Limb (tissue), 2 donors: Measurements from ENCODE around the gene EMID1.
A peak's percentile ranks its signal among the peaks of the same experiment; 100 is the strongest.

Source experiments
- DNase-seq, 2 donors: peaks; one replicate each; pipeline ENCODE4 v3.0.0-alpha.2; 2016; ENCODE audit errors: extremely low spot score in 2 of 2

Gene EMID1

GRCh38 chr22:29205594-29206371 lies at the start of gene EMID1:
EMID1 (plus strand) TSS chr22:29205896; CDS start chr22:29206039, 143 bp downstream.
- peak in 1 of 2 donors; percentile 65 for DNase-seq

DNA sequence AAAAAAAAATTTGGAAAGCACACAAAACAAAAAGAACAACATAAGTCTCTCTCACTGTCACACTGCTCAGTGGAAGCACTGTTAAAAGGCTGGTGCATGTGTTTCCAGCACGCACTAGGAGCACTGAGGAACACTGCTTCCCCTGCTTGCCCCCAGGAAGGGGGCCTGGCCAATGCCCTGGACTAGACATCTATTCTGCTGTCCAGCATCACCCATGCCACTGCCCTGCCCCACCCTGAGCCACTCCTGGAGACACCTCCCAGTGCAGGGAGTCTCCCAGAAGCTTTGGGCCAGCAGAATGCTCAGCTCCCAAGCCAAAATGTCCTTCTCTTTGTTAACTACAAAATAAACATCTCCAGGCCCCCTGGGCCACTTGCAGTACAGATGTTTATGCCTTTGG lies 49.7 kb upstream of the EMID1 start:
- DNase-seq: no peak

DNA sequence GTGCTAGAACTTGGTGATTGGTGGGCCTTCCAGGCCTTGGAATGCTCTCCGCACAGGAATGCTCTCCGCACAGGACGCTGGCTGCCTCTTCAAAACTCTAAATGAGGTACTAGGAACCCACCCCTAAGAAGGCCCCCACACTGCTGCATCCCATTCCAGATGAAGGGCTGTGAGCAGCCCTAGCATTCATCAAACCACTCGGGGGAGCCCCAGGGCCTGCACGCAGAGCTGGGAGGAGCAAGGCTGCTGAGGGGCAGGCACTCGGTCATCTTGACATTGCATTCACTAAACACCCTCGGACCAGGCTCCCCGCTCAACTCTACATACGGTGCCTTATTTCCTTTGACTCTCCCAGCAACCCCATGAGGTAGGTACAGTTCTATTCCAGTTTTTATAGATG lies 49.2 kb upstream of the EMID1 start:
- no peak for DNase-seq

GRCh38 chr22:29157759-29158535 lies 47.7 kb upstream of the EMID1 start:
- DNase-seq: no peak

DNA sequence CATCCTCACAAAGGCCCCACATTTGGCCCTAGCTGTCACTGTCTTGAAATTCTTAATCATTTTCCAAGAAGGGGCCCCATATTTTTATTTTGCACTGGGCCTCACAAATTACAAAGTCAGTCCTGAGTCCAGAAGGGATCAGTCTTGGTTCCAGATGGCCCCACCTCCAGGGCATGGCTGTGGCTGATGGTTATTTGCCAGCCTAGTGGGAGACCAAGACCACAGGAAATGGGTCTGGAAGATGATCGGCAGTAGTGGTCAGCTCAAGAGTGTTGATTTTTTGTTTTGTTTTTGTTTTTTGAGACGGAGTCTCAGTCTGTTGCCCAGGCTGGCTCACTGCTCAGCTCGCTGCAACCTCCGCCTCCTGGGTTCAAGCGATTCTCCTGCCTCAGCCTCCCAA lies 47.1 kb upstream of the EMID1 start:
- DNase-seq: no peak

GRCh38 chr22:29163808-29164207 lies 41.9 kb upstream of the EMID1 start:
- DNase-seq: no peak

GRCh38 chr22:29165321-29166060 lies 40.2 kb upstream of the EMID1 start:
- DNase-seq: no peak

DNA sequence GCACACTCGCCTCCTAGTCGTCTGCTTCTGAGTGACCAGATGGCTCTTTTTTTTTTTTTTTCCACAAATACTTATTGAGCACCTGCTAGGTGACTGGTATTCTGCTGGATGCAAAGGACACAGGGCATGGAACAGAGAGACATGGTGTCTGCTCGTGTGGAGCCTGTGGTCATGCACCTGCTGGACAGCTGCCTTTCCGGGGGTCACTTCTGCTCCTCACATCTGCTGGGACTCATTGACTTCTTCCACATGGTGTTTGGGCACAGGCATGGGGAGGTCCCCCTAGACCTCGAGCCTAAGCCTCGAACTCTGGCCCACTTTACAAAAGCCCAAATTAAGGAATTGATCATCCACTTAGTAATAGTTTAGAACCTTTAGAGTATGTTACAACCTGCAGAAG lies 39.5 kb upstream of the EMID1 start:
- DNase-seq: no peak

- no peak for DNase-seq
These were observed 38.4 kb upstream of the EMID1 start for GRCh38 chr22:29167032-29167911.

GRCh38 chr22:29171721-29172120 lies 34.0 kb upstream of the EMID1 start:
- no peak for DNase-seq

DNA sequence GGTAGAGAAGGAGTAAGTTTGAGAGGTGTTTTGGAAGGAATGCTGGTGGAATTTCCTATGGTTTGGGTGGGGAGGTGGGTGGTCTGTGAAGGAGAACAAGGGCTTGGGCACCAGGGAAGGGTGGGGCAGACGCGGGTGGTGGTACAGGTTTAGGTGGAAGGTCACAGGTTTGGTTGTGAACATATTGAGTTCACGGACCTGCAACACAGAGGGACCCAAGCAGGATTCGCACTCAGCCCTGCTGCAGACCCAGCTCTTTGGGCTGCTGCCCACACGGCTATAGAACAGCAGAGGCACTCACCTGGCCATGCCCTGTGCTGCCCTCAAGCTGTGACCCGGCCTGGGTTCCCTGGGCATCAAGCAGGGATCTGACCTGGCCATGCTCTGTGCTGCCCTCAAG lies 33.5 kb upstream of the EMID1 start:
- no peak for DNase-seq

DNA sequence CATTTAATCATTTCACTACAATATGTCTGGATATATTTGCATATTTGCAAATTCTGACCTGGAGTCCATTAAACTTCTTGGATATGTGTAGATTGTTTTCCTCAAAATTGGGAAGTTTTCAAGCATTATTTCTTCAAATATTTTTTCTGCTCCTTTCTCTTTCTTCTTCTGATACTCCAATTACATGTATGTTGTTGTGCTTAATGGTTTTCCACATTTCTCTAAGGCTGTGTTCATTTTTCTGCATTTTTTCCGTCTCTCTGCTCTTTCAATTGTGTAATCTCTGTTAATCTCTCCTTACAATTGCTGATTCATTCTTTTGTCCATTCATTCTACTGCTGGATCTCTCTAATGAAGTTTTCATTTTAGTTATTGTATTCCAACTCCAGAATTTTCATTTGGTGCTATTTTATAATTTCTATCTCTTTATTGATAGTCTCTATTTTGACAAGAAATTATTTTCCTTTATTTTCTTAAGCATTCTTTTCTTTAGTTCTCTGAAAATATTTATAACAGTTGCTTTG lies 30.3 kb upstream of the EMID1 start:
- no peak for DNase-seq

DNA sequence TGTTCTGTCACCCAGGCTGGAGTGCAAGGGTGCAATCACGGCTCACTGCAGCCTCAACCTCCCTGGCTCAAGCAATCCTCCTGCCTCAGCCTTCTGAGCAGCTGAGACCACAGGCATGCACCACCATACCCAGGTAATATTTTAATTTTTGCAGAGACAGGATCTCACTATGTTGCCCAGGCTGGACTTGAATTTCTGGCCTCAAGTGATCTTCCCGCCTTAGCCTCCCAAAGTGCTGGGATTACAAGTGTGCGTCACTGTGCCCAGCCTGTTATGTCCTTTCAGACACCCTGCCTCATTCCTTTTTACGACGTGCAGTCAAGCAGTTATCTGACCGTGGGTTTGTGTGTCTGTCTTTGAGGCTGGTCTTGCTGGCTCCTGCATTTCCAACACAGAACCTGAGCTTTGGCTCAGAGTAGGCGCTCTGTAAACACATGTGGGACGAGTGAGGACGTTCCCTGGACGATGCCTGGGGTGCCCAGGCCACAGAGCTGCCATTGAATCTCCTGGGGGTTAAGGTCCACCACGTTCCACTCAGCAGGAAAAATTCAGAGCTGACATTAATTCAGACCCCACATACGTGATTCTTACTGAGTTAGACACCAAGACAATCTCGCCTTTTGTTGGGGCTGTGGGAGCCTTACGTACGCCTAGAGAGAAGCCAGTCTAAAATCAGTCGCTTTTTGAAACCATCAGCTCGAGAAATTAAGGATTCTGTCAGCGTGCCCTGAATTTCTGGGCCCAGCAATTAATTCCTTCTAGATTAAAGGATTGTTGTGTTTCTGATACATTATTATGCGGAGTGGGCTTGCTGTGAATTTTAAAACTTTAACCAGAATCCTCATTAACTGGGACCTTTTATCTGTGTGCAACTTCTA lies 21.5 kb upstream of the EMID1 start:
- DNase-seq: no peak

DNA sequence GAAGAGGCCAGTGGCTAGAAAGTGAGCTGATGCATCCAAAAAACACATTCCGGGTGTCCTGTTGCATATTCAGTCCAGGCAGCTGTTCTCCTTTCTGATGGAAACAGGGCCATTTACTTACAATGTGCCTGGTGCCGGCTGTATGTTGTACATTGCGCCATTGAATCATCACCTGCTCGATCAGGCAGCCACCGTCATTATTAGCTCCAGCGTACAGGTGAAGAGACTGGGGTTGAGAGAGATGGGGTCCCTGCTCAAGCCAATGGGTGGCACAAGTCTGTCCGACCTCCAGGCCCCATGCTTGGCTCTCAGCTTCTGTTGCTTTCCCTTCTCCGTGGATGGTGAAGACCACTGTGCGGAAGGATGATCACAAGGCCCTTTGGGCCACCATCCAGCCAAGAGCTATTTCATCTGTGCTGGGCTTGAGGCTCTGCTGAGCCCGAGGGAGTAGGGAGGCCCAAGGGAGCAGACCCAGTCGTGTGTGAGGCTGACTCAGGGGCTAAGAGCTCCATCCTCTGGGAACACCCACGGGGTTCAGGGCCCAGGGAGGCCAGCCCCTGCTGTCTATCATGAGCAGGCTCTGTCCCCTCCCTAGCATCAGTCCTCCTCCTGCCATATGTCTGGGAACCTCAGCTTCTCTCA lies 20.7 kb upstream of the EMID1 start:
- peak in 1 of 2 donors; percentile 18 for DNase-seq

DNA sequence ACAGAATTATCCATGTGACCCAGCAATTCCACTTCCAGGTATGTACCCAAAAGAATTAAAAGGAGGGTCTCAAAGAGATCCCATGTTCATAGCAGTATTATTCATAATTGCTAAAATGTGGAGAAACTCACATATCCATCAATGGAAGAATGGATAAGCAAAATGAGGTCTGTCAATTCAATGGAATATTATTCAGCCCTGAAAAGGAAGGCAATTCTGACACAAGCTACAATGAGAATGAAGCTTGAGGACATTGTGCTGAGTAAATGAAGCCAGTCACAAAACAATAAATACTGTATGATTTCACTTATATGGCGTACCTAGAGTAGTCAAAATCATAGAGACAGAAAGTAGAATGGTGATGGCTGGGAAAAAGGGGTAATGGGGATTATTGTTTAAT lies 19.4 kb upstream of the EMID1 start:
- DNase-seq: no peak

- DNase-seq: peak in 1 of 2 donors; percentile 31
These were observed 17.9 kb upstream of the EMID1 start for GRCh38 chr22:29187831-29188230.

- DNase-seq: peak in 1 of 2 donors; percentile 14
These were observed 15.6 kb upstream of the EMID1 start for GRCh38 chr22:29190051-29190450.

DNA sequence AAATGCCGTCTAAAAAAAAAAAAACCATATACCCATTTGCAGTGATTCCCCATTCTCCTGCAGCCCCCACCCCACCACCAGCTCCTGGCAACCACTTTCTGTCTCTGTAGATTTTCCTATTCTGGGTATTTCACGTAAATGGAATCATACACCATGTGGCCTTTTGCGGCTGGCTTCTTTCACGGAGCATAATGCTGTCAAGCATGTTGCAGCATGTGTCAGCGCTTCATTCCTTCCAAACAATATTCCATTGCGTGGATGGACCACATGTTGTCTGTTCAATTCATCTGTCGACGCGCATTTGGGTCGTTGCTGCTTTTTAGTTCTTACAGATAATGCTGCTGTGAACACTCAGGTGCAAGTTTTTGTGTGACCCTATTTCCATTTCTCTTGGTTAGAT lies 14.8 kb upstream of the EMID1 start:
- peak in 1 of 2 donors; percentile 20 for DNase-seq

- DNase-seq: peak in 1 of 2 donors; percentile 14
These were observed 12.7 kb upstream of the EMID1 start for GRCh38 chr22:29193021-29193420.
